ENCODE results near the gene SPATA1.

DNA sequence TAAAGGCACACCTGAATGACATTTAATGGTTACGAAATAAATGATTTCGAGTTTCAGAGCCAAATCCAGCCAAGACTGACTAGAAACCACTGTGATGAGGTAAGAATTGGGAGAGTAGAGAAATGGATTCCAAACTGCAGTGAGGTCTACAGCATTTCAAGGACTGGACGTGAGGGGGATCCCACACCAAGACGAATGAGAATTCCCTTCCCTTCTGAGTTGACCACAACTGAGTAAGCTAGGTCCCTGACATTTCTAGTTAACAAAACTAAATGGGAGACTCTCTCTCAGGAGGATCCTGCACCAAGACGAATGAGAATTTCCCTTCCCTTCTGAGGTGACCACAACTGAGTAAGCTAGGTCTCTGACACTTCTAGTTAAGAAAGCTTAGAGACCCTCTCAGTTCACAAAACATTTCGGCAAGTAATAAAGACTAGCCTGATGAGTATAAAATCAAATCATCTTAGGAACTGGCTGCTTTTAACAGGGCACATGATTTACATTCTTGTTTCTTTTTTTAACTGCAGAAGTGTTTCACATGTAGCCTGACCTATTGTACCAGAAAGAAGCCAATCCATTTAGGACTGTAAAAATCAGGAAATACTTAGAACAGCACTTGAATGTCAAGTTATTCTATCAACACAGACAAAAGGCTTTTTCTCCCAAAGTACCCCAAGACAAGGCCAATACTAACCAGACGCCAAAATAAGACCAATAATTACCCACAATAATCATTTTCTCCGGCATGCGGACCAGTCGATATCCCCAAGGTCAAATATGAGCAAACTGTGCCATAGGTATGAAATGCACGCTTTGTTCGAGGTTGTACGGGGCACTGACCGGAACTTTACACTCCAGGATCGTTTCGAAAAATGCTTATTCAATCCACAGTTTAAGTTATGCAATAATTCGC lies 1.4 kb upstream of the SPATA1 start:
- TF ChIP-seq, protein P1, sequence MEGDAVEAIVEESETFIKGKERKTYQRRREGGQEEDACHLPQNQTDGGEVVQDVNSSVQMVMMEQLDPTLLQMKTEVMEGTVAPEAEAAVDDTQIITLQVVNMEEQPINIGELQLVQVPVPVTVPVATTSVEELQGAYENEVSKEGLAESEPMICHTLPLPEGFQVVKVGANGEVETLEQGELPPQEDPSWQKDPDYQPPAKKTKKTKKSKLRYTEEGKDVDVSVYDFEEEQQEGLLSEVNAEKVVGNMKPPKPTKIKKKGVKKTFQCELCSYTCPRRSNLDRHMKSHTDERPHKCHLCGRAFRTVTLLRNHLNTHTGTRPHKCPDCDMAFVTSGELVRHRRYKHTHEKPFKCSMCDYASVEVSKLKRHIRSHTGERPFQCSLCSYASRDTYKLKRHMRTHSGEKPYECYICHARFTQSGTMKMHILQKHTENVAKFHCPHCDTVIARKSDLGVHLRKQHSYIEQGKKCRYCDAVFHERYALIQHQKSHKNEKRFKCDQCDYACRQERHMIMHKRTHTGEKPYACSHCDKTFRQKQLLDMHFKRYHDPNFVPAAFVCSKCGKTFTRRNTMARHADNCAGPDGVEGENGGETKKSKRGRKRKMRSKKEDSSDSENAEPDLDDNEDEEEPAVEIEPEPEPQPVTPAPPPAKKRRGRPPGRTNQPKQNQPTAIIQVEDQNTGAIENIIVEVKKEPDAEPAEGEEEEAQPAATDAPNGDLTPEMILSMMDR (conservative IDR thresholded peaks at IDR 0.05; ENCODE audit: low read depth, low read length) = peak; percentile 33
- TF ChIP-seq, protein P2, sequence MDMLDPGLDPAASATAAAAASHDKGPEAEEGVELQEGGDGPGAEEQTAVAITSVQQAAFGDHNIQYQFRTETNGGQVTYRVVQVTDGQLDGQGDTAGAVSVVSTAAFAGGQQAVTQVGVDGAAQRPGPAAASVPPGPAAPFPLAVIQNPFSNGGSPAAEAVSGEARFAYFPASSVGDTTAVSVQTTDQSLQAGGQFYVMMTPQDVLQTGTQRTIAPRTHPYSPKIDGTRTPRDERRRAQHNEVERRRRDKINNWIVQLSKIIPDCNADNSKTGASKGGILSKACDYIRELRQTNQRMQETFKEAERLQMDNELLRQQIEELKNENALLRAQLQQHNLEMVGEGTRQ (IDR thresholded peaks at IDR 0.05; ENCODE audit: low read depth, low read length) = no peak
- no peak for TF ChIP-seq POLR2A (IDR thresholded peaks at IDR 0.05; ENCODE audit: low read depth, low read length)
- no peak for TF ChIP-seq MAZ (IDR thresholded peaks at IDR 0.05; ENCODE audit: borderline replicate concordance, low read depth, low read length)
- TF ChIP-seq SMC3 (IDR thresholded peaks at IDR 0.05; ENCODE audit: low read depth, low read length) = peak; percentile 33
- TF ChIP-seq MXI1 (IDR thresholded peaks at IDR 0.05; ENCODE audit: borderline replicate concordance, low read depth, low read length) = no peak
- TF ChIP-seq CEBPB (IDR thresholded peaks at IDR 0.05; ENCODE audit: low read depth, low read length) = peak; percentile 79
- TF ChIP-seq RAD21 (IDR thresholded peaks at IDR 0.05; ENCODE audit: low read length) = peak; percentile 52
- no peak for TF ChIP-seq MAFK (IDR thresholded peaks at IDR 0.05; ENCODE audit: low read depth, low read length)
- no peak for TF ChIP-seq NFE2L2 (IDR thresholded peaks at IDR 0.05; ENCODE audit: low read depth, low read length)
- TF ChIP-seq BHLHE40 (IDR thresholded peaks at IDR 0.05; ENCODE audit: low read depth, low read length) = no peak
